ENCODE results near the gene GOPC.

Gene GOPC

DNA sequence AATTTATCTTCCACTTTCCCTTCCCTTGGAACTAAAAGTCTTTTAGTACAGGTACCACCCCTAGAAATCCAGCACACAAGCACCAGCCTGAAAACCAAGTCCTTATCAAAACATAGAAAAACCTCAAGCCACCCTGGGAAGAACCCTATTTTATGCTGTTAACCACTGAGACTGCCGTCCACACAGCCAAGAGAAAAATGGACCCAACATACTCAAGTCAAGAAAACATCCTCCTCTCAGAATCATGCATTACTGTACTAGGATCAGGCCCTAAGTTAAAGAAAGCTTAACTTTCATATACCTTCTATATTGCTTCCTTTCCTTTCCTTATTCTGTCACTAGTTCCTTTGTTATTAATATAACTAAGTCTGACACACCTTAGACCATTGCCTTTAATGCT lies 16.9 kb upstream of the GOPC start:
- H3K4me3 ChIP-seq (ENCODE audit: low read depth, low read length), result no peak overlapping the region
- TF ChIP-seq, protein P1, sequence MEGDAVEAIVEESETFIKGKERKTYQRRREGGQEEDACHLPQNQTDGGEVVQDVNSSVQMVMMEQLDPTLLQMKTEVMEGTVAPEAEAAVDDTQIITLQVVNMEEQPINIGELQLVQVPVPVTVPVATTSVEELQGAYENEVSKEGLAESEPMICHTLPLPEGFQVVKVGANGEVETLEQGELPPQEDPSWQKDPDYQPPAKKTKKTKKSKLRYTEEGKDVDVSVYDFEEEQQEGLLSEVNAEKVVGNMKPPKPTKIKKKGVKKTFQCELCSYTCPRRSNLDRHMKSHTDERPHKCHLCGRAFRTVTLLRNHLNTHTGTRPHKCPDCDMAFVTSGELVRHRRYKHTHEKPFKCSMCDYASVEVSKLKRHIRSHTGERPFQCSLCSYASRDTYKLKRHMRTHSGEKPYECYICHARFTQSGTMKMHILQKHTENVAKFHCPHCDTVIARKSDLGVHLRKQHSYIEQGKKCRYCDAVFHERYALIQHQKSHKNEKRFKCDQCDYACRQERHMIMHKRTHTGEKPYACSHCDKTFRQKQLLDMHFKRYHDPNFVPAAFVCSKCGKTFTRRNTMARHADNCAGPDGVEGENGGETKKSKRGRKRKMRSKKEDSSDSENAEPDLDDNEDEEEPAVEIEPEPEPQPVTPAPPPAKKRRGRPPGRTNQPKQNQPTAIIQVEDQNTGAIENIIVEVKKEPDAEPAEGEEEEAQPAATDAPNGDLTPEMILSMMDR (IDR thresholded peaks at IDR 0.05; ENCODE audit: borderline replicate concordance, insufficient read depth, low read depth, low read length), result no peak

DNA sequence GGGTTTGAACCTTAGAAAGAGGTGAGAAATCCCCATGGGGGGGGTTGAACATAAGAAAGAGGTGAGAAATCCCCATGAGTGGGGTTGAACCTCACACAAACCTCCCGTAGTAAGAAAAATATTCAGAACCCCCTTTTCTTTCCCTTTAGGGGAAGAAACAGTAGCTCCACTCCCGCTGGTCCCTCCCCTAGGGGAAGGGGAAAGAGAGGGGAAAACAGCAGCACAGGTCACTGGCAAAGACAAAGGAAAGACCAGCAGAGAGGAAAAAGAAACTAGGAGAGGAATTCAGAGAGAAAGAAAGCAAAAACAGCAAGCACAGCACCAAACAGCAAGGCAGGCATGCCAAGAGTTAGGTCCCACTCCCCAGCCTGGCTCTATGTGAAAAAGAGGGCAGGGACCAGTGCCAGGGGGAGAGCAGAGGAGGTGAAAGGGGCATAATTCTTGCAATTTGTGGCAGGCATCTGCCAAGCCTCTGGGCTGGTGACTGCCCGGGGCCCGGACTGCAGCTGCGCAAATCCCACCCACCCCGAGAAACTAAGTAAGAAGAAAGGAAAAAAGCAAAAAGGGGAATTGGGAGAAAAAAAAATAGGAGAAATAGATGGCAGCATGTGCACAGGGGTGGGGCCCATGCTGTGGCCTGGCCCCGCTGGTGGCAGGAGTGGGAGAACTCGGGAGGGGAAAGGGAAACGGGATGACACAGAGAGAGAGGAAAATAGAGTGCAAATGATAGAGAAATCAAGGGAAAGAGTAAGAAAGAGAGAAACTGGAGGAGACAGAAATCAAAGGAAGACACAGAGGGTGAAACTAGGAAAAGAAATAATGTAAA lies 15.1 kb upstream of the GOPC start:
- TF ChIP-seq, protein P1 (IDR thresholded peaks at IDR 0.05; ENCODE audit: borderline replicate concordance, insufficient read depth, low read depth, low read length), result no peak
- H3K4me3 ChIP-seq (ENCODE audit: low read depth, low read length), result no peak overlapping the region

DNA sequence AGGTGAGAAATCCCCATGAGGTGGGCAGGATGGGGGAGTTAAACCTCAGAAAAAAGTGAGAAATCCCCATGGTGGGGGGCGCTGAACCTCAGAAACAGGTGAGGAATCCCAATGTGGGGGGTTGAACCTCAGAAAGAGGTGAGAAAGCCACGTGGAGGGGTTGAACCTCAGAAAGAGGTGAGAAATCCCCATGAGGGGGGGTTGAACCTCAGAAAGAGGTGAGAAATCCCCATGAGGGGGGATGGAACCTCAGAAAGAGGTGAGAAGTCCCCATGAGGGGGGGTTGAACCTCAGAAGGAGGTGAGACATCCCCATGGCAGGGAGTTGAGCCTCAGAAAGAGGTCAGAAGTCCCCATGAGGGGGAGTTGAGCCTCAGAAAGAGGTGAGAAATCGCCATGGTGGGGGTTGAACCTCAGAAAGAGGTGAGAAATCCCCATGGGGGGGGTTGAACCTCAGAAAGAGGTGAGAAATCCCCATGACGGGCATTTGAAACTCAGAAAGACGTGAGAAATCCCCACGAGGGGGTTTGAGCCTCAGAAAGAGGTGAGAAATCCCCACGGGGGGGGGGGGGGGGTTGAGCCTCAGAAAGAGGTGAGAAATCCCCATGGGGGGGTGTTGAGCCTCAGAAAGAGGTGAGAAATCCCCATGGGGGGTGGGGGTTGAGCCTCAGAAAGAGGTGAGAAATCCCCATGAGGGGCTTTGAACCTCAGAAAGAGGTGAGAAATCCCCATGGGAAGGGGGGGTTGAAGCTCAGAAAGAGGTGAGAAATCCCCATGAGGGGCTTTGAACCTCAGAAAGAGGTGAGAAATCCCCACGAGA lies 14.3 kb upstream of the GOPC start:
- H3K4me3 ChIP-seq (ENCODE audit: low read depth, low read length), result no peak overlapping the region
- TF ChIP-seq, protein P1 (IDR thresholded peaks at IDR 0.05; ENCODE audit: borderline replicate concordance, insufficient read depth, low read depth, low read length), result no peak

DNA sequence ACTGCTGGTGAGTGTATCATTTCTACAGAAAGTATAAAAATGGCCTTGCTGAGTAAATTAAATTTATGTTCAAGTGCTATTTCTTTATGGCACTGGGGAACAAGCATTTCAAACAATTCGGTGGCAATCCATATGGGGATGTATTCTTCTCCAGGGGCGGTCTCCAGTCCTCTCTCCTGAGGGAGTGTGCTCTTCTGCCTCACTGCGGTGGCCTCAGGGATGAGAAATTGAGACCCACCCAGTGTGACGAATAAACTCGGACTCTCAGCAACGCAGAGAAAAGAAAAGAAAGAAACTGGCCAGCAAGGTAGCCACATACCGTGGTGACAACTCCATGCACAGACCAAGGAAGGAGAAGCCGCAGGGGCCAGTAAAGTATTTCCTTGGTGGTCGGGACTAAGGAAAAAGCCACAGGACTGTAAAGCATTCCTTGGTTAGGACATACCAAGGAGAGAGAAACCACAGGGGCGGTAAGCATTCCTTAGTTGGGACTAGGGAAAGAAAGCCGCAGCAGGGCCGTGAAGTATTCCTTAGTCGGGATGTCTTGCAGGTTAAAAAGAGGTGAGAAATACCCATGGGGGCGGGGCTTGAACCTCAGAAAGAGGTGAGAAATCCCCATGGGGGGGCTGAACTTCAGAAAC lies 13.6 kb upstream of the GOPC start:
- no peak overlapping the region for H3K4me3 ChIP-seq (ENCODE audit: low read depth, low read length)
- TF ChIP-seq, protein P1 (IDR thresholded peaks at IDR 0.05; ENCODE audit: borderline replicate concordance, insufficient read depth, low read depth, low read length), result no peak

DNA sequence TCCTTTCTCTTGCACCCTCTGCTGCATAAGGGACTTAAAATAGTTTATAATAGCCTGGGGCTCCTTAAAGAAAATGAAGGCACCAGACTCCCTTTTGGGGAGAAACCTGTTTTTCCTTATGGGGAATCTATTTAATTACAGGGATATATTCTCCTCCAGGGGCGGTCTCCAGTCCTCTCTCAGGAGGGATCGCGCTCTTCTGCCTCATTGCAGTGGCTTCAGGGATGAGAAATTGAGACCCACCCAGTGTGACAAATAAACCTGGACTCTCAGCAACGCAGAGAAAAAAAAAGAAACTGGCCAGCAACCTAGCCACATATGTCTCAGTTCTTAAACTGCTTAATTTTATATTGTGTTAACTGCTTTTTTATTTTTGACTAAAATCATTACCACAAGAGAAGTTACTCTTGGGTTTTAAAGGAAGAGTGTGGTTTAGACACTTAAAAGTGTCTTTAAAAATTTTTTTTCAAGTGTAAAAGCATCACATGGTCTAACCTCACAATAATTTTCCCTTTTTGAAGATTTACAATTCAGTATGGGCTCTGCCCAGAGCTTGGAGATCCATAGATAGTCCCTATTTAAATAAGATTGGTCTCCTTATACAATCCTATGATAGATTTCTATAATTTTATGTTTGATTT lies 11.7 kb upstream of the GOPC start:
- TF ChIP-seq, protein P1 (IDR thresholded peaks at IDR 0.05; ENCODE audit: borderline replicate concordance, insufficient read depth, low read depth, low read length), result no peak

DNA sequence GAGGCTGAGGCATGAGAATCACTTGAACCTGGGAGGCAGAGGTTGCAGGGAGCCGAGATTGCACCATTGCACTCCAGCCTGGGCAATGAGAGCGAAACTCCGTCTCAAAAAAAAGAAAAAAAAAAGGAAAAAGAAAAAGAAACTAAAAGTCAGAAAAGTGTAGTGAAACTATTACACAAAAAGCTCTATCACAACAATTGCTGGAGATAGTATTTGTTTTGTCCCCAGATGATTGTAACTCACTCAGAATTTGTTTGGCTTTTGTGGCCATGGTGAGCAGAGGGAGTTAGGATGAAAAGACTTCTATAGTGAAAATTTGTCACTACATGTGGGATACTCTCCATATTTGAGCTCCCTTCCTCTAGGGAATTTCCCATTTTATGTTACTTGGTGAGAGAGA lies 5.2 kb upstream of the GOPC start:
- H3K4me3 ChIP-seq (ENCODE audit: low read depth, low read length), result no peak overlapping the region
- TF ChIP-seq, protein P1 (IDR thresholded peaks at IDR 0.05; ENCODE audit: borderline replicate concordance, insufficient read depth, low read depth, low read length), result no peak

More for the DNA sequence above, 11.7 kb upstream of the GOPC start:
- no peak overlapping the region for H3K4me3 ChIP-seq (ENCODE audit: low read depth, low read length)
